ENCODE results near the gene SPTLC3.

DNA sequence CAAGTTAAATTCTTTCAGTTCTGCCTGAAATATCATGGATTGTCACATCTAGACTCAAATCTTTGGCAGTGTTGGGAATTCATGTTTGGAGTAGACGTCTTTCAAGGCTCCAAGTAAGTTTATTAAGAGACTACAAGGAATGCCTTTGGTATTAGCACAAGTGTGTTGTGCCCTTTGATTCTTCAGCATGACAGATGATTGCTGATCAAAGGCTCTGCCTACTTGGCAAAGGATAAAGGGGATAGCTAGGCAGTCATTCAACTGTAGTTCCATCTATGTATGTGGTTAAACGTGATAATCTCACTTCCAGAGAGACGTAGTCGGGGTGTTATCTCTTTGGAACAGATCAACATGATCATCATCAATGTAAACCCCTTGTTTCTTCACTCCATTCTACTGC, 86.2 kb downstream of the SPTLC3 start:
- TF ChIP-seq, protein P1, sequence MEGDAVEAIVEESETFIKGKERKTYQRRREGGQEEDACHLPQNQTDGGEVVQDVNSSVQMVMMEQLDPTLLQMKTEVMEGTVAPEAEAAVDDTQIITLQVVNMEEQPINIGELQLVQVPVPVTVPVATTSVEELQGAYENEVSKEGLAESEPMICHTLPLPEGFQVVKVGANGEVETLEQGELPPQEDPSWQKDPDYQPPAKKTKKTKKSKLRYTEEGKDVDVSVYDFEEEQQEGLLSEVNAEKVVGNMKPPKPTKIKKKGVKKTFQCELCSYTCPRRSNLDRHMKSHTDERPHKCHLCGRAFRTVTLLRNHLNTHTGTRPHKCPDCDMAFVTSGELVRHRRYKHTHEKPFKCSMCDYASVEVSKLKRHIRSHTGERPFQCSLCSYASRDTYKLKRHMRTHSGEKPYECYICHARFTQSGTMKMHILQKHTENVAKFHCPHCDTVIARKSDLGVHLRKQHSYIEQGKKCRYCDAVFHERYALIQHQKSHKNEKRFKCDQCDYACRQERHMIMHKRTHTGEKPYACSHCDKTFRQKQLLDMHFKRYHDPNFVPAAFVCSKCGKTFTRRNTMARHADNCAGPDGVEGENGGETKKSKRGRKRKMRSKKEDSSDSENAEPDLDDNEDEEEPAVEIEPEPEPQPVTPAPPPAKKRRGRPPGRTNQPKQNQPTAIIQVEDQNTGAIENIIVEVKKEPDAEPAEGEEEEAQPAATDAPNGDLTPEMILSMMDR (IDR thresholded peaks at IDR 0.05; ENCODE audit: poor library complexity, severe bottlenecking), result no peak
- TF ChIP-seq RAD21 (conservative IDR thresholded peaks at IDR 0.05), result no peak
- TF ChIP-seq SMC3 (conservative IDR thresholded peaks at IDR 0.05; ENCODE audit: poor library complexity), result no peak
- no peak for TF ChIP-seq EP300 (conservative IDR thresholded peaks at IDR 0.05; ENCODE audit: poor library complexity, severe bottlenecking)
- no peak for TF ChIP-seq REST (IDR thresholded peaks at IDR 0.05; ENCODE audit: borderline replicate concordance)
- no peak for TF ChIP-seq EZH2 (IDR thresholded peaks at IDR 0.05; ENCODE audit: borderline replicate concordance, insufficient read depth, low read length, poor library complexity, severe bottlenecking)
- TF ChIP-seq TAF1 (IDR thresholded peaks at IDR 0.05; ENCODE audit: low read depth), result no peak

Measured in neural cell (in vitro differentiated cells).